ENCODE data around the gene DPH5. TPM values are rescaled to one million over a fixed set of nuclear protein-coding genes. Genes with fewer than 3 reads are reported as not detected.

DPH5 gene
- total RNA-seq, 4 donors from 2014 or later, result 10.7 to 20.2 (median 16.2) TPM

DNA sequence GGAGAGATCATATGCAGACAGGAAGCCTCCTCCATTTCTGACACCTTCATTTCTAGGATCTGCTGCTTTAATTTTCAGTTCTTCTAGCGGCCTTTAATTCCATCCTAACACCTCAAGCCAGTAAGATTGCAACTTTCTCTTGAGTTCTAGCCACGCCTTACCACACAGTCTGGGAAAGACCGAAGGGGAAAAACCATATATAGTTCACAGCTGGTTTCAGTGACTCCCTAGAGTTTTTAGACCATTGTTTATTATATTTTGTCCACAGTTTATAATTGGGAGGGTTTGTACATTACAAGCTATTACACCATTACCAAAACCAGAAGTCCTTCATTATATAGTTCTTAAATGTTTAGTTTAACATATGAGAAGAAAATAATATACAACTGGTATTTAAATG, 37.5 kb downstream of the DPH5 start:
- TF ChIP-seq, protein P1, sequence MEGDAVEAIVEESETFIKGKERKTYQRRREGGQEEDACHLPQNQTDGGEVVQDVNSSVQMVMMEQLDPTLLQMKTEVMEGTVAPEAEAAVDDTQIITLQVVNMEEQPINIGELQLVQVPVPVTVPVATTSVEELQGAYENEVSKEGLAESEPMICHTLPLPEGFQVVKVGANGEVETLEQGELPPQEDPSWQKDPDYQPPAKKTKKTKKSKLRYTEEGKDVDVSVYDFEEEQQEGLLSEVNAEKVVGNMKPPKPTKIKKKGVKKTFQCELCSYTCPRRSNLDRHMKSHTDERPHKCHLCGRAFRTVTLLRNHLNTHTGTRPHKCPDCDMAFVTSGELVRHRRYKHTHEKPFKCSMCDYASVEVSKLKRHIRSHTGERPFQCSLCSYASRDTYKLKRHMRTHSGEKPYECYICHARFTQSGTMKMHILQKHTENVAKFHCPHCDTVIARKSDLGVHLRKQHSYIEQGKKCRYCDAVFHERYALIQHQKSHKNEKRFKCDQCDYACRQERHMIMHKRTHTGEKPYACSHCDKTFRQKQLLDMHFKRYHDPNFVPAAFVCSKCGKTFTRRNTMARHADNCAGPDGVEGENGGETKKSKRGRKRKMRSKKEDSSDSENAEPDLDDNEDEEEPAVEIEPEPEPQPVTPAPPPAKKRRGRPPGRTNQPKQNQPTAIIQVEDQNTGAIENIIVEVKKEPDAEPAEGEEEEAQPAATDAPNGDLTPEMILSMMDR (IDR thresholded peaks at IDR 0.05; ENCODE audit: low read depth), result no peak

DNA sequence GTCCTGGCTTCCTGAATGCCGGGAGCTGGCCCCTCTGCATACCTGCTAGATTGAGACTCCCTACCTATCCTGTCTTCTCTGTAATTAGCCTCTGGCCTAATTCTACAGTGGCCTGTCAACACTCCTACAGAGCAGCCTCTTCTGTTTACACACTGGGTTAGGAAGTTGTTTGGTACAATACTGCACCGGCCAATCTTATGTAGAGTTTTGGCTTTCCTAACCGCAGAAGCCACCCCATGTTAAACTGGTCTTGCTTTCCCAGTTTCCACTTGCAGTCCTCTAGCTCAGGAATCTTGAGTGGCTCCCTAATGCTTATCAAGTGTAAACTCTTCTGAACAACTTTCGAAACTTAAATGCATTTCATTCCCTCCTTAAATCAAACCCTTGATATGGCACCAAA, 42.8 kb downstream of the DPH5 start:
- TF ChIP-seq, protein P1 (IDR thresholded peaks at IDR 0.05; ENCODE audit: low read depth), result no peak

DNA sequence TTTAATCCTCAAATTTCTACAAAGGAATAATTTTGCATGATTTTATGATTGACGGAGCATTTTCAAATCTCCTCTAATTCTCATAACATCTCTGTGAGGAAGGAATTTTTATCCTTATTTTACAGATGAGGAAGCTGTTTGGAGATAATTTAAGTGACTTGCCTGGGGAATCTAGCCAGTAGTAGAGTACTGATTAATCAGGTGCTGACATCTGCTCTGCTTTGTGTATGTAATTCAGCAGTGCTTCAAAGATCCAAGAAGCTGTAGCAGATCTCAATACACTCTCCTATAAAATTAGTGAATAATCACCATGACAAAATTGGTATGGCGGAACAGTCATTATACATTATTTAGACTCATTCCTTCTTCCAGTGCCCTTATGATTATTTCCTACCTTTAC, 46.0 kb downstream of the DPH5 start:
- TF ChIP-seq, protein P1 (IDR thresholded peaks at IDR 0.05; ENCODE audit: low read depth), result no peak

DNA sequence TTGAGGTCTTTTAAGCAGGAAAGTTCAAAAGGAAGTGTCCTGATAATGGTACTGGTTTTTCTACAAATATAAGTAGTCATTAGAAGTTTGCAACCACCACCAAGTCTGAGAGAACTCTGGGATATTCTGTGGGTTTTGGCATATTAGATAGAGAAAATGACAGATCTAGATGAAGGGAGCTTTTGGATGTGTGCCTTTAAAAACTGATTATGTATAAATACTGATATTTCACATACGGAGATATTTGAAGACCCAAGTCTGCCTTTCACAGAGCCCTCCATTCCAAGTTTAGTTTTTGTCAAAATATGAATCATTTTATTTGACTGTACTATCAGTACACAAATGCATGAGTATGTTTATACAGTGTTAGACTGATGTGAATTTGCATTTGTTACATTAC, 48.6 kb downstream of the DPH5 start:
- TF ChIP-seq, protein P1 (IDR thresholded peaks at IDR 0.05; ENCODE audit: low read depth), result no peak

DNA sequence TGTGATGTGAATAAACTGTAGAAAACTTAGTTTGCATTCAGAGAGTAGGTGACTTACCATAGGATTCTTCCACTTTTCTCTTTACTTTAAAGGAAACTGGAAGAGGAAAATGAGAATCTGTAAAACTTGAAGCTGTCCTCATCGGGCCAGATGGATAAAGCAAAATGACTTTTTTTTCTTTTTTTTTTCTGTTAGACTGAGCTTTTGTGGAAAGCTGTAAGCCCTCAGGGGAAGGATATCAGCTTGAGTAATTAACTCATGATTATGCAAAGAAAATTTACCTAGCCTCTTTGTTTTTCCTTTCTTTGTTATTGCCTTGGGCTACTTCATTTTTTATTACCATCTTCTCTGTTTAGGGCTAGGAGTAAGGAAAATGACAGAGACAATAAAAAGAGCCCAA, 53.4 kb downstream of the DPH5 start:
- TF ChIP-seq, protein P1 (IDR thresholded peaks at IDR 0.05; ENCODE audit: low read depth), result no peak

DNA sequence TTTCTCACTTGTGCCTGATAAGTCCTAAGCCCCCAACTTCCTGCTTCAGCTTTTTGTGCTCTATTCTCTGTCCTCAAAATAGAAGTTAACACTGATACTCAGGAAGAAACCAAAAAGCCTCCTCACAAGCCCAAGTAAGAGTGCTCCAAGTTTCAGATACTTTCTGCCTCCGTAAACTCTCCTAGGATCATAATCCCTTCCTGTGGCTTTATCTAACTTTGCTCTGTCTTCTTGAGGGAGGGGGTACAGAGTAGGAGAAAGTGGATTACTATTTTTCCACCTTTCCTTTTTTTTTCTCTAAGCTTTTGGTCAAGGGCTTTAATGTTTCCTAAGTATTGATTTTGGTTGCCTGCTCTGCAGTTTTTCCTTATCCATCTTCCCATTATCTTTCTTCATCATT, 54.6 kb downstream of the DPH5 start:
- TF ChIP-seq, protein P1 (IDR thresholded peaks at IDR 0.05; ENCODE audit: low read depth), result no peak

DNA sequence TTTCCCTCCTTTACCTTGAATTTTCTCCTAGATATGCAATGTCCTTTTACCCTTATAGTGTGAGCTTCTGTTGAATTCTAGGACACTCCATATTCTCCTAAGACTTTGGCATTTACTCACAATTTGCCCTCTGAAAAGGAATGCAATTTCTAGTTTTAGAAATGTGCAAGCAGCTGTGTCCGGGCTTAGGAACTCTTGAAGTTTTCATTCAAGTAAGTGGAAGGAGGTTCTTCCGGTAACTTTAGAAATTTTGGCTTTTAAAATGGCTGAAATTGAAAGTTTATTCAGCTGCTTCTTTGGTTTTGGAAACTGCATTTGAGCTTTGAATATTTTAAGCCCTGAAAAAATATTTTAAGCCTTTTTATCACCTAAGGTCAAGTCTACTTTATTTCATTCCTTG, 56.3 kb downstream of the DPH5 start:
- TF ChIP-seq, protein P1 (IDR thresholded peaks at IDR 0.05; ENCODE audit: low read depth), result no peak

Measured in subcutaneous adipose tissue (tissue), 4 donors.